ENCODE results near the gene RFNG. TPM values are rescaled to one million over a fixed set of nuclear protein-coding genes. Genes with fewer than 3 reads are reported as not detected.

Gene RFNG
- total RNA-seq, 2 donors from 2014 or later = 46.3 to 54.5 TPM

GRCh38 chr17:82087961-82088837, 36.6 kb upstream of the RFNG start:
- Mint-ChIP-seq H3K27me3 (ENCODE audit: insufficient read depth) (no peaks in the 10 kb centered on the region), H3K36me3 (ENCODE audit: low read depth) (peaks cover 33% of the 10 kb centered on the region), H3K9me3 (no peaks in the 10 kb centered on the region), H3K4me3 (no peak overlapping the region), H3K4me1 (no peaks in the 10 kb centered on the region), H3K27ac (no peak overlapping the region)
- no peaks in the 10 kb centered on the region for H3K4me1 ChIP-seq (ENCODE audit: control insufficient read depth, insufficient read depth, low read length)
- peaks cover 53% of the 10 kb centered on the region for H3K36me3 ChIP-seq (ENCODE audit: control insufficient read depth, insufficient read depth, low read length)
- H3K27me3 ChIP-seq (ENCODE audit: control insufficient read depth, insufficient read depth, low read length, poor library complexity, severe bottlenecking) = no peaks in the 10 kb centered on the region
- no peak overlapping the region for H3K27ac ChIP-seq (ENCODE audit: low read depth, low read length)
- H3K9me3 ChIP-seq (ENCODE audit: control insufficient read depth, low read length) = no peaks in the 10 kb centered on the region
- WGBS, 2 experiments (ENCODE audit: insufficient coverage in 1 of 2, insufficient read length in 1 of 2) = 97 to 98% methylated on average over 24 to 48 of the region's 48 CpGs
- no peak overlapping the region for H3K4me3 ChIP-seq (ENCODE audit: low read length)
- no peak overlapping the region for H3K9ac ChIP-seq (ENCODE audit: extremely low read depth, low read length, poor library complexity, severe bottlenecking)
- no peak for DNase-seq
- no peak for TF ChIP-seq CTCF (conservative IDR thresholded peaks at IDR 0.05)

- Mint-ChIP-seq H3K4me1 (no peaks in the 10 kb centered on the region), H3K27me3 (ENCODE audit: insufficient read depth) (no peaks in the 10 kb centered on the region), H3K27ac (no peak overlapping the region), H3K9me3 (no peaks in the 10 kb centered on the region), H3K4me3 (no peak overlapping the region), H3K36me3 (ENCODE audit: low read depth) (peaks cover 31% of the 10 kb centered on the region)
- no peak overlapping the region for H3K4me3 ChIP-seq (ENCODE audit: low read length)
- WGBS, 2 experiments (ENCODE audit: insufficient coverage in 1 of 2, insufficient read length in 1 of 2) = 93 to 95% methylated on average over 23 to 39 of the region's 39 CpGs
- no peaks in the 10 kb centered on the region for H3K27me3 ChIP-seq (ENCODE audit: control insufficient read depth, insufficient read depth, low read length, poor library complexity, severe bottlenecking)
- no peaks in the 10 kb centered on the region for H3K4me1 ChIP-seq (ENCODE audit: control insufficient read depth, insufficient read depth, low read length)
- H3K36me3 ChIP-seq (ENCODE audit: control insufficient read depth, insufficient read depth, low read length) = peaks cover 51% of the 10 kb centered on the region
- H3K9me3 ChIP-seq (ENCODE audit: control insufficient read depth, low read length) = no peaks in the 10 kb centered on the region
- H3K9ac ChIP-seq (ENCODE audit: extremely low read depth, low read length, poor library complexity, severe bottlenecking) = no peak overlapping the region
- DNase-seq = no peak
- no peak for TF ChIP-seq CTCF (conservative IDR thresholded peaks at IDR 0.05)
- H3K27ac ChIP-seq (ENCODE audit: low read depth, low read length) = no peak overlapping the region
These were observed 35.6 kb upstream of the RFNG start for GRCh38 chr17:82086941-82087906.

- Mint-ChIP-seq H3K9me3 (no peaks in the 10 kb centered on the region), H3K4me3 (no peak overlapping the region), H3K27ac (no peak overlapping the region), H3K4me1 (no peaks in the 10 kb centered on the region), H3K27me3 (ENCODE audit: insufficient read depth) (no peaks in the 10 kb centered on the region), H3K36me3 (ENCODE audit: low read depth) (peaks cover 27% of the 10 kb centered on the region)
- no peaks in the 10 kb centered on the region for H3K4me1 ChIP-seq (ENCODE audit: control insufficient read depth, insufficient read depth, low read length)
- H3K27me3 ChIP-seq (ENCODE audit: control insufficient read depth, insufficient read depth, low read length, poor library complexity, severe bottlenecking) = no peaks in the 10 kb centered on the region
- H3K9ac ChIP-seq (ENCODE audit: extremely low read depth, low read length, poor library complexity, severe bottlenecking) = no peak overlapping the region
- 94 to 95% methylated on average over 11 to 25 of the region's 25 CpGs for WGBS, 2 experiments (ENCODE audit: insufficient coverage in 1 of 2, insufficient read length in 1 of 2)
- H3K9me3 ChIP-seq (ENCODE audit: control insufficient read depth, low read length) = no peaks in the 10 kb centered on the region
- H3K4me3 ChIP-seq (ENCODE audit: low read length) = no peak overlapping the region
- no peak for TF ChIP-seq CTCF (conservative IDR thresholded peaks at IDR 0.05)
- DNase-seq = no peak
- peaks cover 49% of the 10 kb centered on the region for H3K36me3 ChIP-seq (ENCODE audit: control insufficient read depth, insufficient read depth, low read length)
- H3K27ac ChIP-seq (ENCODE audit: low read depth, low read length) = no peak overlapping the region
These were observed 34.5 kb upstream of the RFNG start for GRCh38 chr17:82085931-82086764.
